ENCODE data around the gene SMYD3.

GRCh38 chr1:246483569-246483933 lies 23.5 kb downstream of the SMYD3 start:
- TF ChIP-seq POLR2AphosphoS5 (IDR thresholded peaks at IDR 0.05) (no peak), CTCF (IDR thresholded peaks at IDR 0.05; ENCODE audit: poor library complexity, severe bottlenecking) (no peak), RAD21 (conservative IDR thresholded peaks at IDR 0.05) (no peak), TAF1 (IDR thresholded peaks at IDR 0.05; ENCODE audit: low read depth) (no peak), REST (IDR thresholded peaks at IDR 0.05; ENCODE audit: borderline replicate concordance) (no peak), EP300 (conservative IDR thresholded peaks at IDR 0.05; ENCODE audit: poor library complexity, severe bottlenecking) (no peak)

Data from neural cell (in vitro differentiated cells).